NCI-H69 (cell line): Measurements from ENCODE around the gene LZIC.

Source experiments
- DNase-seq: peaks from one replicate; lab custom pipeline; 2025; lab: John Stamatoyannopoulos, UW

The LZIC gene

DNA sequence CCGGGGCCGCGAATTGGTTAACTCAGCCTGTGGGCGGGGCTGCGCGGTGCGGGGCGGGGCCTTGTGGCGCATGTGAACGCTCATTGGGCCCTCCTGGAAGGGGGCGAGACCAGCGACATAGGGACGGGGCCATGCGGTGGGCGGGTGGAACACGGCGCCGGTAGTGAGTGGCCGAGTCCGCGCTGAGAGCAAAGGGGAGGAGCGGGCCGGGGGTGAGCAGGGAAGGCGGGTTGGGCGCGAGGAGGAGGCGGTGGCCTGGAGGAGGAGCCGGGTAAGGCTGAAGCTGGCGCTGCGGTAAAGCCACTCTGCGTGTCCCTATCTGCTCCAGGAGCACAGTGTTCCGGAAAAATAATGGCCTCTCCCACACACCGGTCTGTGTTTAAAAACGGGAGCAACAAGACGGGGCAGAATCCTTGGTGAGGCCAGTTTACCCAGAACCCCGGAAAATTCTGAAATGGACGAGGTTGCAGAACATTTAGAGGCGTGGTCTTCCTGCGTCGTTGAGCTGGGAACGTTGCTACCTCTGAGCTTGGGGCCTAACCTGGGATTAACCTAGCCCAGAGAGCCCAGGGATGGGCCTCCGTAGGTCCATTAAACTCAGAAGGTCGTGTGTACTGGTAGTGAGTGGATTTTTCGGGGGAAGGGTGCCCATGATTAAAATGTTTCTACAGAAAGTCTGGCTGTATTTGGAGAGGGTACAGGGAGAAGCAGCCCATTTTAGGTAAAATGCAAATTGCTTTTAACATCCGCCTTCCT is 32.6 kb downstream of the LZIC start:
- DNase-seq = peak; percentile 97

DNA sequence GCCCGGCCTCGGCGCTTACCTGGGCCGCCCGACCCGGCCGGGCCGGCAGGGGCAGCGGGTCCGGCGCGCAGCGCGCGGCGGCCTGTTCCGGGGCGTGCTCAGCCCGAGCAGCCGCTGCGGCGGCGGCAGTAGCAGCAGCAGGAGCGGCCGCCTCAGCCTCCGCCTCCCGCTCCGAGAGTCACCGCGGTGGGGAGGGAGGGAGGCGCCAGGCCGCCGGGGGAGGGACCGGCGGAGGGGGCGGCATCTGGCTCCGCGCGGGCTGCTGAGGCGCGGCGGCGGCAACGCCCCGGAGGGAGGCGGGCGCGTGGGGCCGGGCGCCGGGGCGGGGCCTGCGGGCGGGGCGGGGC is 33.1 kb downstream of the LZIC start, which contains the start of gene CTNNBIP1:
Gene CTNNBIP1, minus strand, starts transcription at position 194 of the 347 bp plus-strand sequence. CDS start 38,205 bp downstream, outside the sequence.
- no peak for DNase-seq

DNA sequence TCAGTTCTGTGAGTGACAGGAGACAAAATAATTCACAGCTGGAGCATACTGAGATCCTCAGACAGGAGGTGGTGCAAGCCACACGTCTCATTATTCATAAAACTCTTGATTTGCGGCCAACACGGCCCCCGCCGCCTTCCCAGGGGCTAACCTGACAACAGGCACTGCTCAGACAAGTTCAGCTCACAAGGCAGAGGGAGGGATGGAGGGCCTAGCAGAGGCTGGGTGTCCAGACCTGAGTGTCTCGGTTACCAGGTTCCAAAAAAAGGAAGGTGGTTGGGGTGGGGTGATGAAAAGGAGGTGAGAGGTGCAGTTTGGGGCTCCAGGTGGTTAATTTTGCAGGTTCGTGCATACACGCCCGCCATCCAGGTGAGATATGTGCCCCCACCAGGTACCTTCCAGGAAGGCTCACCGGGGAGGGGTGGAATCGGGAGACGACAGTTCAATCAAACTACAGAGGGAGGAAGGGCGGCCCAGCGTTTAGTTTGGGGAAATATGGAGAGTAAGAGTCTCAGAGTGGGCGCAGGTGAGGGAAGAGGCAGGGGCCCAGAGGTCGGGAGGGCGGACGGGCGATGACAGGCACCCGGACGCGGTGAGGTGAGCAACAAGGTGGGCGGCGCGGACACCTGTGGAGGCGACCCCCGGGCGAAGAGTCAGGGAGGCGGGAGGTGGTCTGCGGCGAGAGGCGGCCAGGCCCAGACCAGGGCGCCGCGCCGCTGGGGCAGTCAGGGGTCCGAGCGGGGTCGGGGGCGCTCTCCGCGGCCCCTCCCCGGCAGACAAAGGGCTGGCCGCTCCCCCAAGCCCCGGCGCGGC is 33.8 kb downstream of the LZIC start:
- peak; percentile 60 for DNase-seq

DNA sequence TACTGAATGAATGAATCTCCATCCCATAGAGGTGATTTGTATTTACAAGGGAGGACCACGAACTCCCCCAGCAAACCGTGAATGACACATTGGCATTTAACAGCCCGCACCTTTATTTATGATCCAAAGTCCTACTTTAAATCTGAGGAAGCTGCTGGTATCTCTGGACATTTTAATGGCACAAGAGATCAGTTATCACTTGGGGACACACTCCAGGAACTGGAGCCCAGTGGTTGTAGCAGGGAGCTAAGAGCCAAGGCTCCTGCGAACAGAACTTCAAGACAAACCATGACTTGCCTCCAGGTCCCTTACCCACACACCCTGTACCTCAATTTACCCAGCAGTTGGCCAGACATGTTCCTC is 34.3 kb downstream of the LZIC start:
- no peak for DNase-seq

DNA sequence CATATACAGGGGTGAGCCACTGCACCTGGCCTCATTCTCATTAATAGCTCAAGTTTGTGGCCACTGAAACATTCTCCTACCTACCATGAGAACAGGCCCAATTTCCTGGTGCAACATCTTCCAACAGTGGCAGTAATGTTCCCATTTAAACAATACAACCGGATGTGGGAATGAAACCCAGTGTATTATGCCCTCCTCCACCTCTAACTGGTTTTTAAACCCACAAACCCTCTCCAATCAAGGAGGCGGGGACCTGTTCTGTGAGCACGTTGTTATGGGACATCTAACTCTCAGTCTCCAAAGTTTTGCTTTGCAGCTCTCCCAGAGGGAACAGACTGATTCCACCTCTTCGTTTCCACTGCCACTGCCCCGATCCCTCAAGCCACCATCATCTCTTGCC is 35.8 kb downstream of the LZIC start:
- no peak for DNase-seq

DNA sequence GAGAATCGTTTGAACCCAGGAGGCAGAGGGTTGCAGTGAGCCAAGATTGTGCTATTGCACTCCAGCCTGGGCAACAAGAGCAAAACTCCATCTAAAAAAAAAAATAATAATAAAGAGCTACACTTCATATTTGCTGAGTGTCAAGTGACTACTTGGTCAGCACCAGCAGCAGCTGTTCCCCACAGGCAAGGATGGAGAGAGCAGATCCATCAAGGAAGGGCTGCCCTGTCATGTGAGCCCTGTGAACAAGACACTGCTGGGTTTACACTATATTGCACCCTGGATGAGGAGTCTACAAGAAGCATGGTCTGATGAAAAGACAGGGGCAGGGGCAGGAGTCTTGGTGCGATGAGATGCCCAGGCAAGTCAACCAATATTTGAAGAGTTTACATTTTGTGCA is 36.7 kb downstream of the LZIC start:
- peak; percentile 9 for DNase-seq

DNA sequence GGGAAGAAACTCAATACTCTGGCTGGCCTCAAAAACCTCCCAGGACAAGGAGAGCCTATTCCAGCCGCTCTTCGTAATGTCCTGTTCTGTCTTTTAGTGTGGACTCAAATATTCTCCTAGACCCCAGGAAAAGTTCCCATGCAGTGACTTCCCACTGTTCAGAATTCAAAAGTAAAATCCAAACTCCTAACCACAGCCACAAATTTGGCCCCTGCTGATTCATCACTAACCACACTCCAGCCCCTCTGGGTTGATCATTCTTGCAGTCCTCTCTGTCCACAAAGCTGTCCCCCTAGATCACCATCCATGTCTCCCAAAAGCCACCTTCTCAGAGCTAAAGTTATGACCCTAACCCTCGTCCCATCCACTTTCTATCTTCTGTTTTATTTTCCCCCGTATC is 38.2 kb downstream of the LZIC start:
- no peak for DNase-seq

DNA sequence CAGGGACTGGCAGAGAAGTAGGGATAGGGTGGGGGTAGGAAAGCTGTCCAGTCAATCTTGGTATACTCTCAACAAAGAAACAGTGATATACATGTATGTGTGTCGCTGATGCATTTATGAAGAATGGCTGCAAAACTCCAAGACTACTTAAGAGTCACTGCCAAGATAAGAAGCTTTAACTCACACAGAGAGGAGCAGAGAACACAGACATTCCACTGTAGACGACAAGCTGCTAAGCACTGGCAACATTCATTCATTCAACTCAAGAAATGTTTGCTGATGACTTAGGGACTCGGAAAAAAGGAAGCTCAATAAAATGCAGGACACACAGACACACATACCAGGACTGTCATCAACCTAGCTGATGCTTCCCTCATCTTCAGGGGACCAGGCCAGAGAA is 38.6 kb downstream of the LZIC start:
- DNase-seq = no peak

DNA sequence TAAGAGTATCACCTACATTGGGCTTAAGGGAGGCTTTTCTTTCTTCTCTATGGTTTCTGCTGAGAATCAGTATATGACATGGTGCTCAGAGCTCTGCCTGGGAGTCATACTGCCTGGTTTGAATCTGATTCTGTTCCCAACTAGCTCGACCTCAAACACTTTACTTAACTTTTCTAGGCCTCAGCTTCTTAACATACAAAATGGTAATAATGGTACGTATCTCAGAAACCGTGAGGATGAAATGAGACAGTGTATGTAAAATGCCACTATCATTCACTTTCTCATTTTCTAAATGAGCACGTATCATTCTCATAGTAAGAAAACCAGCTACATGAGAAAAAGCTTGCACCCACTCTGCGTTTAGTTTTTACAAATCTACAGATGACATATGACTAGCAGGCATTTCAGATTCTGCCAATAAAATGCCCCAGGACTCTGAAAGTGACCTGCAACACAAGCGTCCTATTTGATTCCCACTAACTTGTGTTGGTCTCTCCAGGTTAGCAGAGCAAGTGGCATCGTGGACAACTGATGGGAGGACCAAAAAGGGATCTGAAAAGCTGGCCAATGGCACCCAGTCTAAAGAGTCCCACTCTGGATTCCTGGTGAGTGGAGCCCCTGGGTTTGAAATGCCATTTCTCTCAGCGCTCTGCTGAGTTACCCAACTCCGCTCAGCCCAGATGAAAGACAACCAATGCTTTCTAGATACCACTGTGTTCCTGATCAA is 39.2 kb downstream of the LZIC start:
- DNase-seq = no peak

DNA sequence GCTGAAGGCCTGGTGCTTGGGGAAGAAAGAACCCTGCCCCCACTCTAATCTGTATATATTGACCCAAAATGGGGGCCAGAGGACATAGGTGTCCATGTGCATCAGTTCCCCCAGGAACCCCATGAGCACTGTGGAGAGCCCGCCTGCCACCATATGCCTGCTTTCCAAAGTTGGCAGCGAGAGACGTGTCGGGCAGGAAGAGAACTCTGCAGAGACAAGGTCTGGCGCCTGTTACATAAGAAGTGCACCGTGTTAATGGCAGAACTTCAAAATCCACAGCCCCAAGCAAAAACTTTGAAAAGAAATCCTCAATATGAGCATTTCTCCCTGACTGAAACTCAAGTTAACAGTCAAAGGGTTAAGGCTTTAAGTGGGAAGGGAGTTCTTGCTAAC is 41.1 kb downstream of the LZIC start:
- DNase-seq = no peak

DNA sequence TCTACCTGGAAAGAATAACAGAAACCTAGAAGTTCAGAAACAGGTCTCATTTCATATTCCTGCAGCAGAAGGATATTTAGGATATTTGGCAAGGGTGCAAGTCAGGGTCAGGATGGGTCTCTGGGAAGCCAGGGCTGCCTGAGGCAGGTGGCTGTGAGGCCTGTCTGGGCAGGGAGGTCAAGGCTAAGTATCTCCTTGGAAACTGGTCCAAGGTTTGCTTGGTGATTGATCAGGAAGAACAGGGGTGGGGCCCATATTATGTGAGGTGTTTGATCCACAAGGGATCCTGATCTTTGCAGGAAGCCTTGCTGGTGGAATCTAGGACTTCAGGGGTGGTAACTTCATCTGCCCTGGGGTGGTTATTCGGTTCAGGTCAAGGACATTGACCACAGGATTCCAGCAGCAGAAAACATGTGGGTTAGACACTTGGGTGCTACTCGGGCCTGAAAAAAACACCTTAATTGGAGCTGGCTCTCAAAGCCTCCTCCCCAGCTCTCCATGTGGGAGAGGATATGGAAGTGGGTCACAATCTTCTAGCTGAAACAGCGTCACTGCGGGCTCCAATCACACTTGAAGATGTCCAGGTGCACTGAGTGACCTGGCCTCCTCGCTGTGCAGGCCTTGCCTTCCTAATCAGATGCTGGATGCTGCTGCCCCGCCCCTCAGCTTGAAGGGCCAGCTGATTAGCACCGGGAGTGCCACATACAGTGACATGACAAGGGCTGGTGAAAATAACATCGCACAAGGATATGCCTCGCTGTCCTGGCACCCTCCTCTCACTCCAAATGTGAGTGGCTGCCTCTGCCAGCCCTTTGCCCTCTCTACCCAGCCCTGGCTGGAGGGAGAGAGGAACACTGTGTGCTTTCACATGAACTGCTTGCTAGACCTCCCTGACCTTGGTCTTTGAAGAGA is 41.8 kb downstream of the LZIC start:
- DNase-seq = no peak

DNA sequence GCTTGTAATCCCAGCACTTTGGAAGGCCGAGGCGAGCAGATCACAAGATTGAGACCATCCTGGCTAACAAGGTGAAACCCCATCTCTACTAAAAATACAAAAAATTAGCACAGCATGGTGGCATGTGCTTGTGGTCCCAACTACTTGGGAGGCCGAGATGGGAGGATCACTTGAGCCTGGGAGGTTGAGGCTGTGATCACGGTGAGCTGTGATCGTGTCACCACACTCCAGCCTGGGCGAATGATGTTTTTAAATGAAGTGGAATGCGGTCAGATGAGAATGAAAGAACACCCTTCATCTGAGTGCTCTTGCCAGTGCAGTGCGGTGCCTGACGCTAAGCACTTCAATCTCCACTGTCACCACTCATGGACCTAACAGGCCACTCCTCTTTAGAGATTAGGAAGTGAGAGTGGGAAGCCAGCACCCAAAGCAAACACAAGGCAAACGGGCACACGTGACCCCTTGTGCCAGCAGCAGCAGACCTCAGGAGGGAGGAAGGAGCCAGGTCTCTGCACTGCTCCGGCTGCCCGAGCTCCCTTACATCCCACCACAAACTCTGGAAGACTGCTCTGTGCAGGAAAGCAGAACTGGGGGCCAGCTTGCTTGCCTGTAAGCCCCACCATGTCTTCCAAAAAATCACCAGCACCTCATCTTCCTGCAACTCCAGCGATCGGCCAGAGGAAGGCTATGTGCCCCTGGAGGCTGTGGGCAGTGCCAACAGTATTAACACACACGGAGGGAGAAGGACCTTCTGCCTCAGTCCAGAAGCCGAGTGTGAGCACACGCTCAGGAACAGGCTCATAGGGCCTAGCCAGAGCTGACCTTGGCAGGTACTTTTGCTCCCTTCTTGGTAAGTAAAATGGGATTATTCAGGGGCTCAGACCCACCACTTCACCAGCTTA is 42.8 kb downstream of the LZIC start:
- peak; percentile 62 for DNase-seq

DNA sequence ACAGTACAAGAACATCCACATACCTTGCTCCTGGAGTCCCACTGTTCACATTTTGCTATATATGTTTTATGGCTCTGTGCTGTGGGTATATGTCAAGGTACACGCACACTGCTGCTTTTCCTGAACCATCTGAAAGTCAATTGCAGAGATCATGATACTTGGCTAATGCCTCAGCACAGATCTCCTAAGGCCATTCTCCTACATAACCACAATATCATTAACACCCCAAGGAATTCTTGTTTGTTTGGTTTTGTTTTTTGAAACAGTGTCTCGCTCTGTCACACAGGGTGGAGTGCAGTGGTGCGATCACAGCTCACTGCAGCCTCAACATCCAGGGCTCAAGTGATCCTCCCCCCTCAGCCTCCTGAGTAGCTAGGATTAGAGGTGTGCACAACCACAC is 49.1 kb downstream of the LZIC start:
- no peak for DNase-seq

DNA sequence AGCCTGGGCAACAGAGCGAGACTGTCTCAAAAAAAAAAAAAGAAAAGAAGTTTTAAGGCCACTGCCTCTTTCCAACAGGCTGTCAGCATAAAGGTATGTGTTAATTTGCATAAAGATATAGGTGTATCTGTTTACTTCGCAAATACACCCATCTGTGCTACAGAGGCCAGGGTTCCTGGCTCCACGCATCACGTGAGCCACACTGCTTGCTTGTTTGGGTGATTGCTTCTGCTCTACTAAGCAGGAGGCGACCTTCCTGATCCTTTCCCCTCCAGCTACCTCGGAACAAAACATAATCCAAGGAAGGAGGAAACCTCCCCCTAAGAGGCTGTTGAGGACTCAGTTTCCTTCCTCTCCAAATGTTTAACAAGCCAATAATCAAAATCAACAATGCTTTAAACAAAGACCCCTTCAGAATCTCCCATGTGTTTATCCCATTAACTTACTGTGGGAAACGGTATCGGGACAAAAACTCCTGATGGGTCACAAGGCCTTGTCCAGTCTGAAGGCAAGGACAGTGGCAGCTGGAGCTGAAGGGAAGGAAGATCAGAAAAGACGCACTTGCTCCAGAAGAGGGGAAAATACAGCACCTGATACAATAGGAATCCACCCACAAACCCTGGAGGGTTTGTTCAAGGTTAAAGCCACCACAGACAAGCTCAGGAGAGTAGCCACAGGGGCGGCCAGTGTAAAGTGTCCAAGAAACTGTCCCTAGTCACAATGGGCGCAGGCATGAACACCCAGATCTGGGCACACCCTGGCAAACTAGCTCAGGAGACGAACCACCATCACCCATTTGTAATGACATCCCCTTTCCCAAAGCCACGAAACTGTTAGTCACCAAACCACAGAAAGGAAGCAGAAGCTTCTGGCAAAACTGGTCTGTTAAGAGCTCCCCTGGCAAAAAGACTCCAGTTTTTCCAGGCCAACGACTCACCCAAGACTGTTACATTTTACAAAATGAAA is 50.3 kb downstream of the LZIC start:
- peak; percentile 88 for DNase-seq

DNA sequence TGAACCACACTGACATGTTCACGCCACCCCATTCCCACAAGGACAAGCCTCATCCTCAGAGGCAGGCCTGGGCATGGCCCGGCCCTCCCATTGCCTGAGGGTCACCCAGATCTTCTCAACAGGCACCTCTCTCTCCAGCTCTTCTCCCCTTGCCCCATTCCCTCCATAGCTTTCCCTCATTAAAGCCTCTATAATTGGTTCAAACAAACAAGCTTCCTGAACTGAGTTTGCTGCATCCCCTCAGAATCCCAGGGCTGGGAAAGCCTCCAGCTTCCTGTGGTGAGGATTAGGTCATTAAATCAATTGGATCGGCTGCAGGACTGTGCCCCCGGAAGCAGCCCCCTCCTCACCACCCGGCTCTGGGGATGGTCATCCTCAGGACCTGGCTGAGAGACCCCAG is 52.0 kb downstream of the LZIC start:
- DNase-seq = peak; percentile 91

DNA sequence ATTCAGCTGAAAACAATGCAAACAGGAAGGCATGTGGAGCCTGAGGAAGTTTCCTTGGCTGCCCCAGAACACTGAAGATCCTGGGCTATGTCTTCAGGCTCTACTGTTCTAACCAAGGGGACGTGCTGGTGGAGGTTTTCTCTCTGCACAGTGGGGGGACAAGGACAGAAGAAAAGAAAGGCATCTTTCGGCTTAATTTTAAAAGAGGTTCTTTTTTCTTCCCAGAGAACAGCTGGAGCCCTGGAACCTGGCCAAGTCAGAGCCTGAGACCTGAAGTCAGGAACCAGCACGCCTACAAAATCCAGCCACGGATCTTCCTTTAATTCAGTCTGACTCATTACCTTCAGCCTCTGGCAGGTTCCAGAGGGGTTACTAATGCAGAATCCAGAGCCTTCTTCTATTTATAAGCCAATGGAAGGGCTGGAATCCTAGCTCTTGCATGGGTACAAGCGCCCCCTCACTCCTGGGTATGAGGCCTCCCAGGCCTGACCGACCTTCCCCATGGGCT is 52.9 kb downstream of the LZIC start:
- DNase-seq = peak; percentile 80

DNA sequence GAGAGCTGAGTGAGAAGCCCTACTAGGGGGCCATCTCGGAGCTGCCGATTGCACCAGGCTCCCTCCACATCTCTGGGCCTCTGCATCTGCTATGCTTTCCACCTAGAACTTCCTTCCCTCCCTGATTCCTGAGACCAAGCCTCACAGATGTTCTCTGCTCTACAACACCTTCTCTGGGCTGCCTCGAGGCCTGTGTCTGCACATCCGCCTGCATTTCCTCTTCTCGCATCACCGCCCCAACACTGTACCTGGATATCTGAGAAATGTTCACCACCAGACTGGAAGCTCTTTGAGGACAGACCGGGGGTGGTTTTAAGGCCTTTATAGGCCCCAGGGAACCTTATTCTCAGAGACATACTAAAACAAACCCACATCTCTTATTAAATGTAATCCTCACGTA is 53.8 kb downstream of the LZIC start:
- DNase-seq = no peak

DNA sequence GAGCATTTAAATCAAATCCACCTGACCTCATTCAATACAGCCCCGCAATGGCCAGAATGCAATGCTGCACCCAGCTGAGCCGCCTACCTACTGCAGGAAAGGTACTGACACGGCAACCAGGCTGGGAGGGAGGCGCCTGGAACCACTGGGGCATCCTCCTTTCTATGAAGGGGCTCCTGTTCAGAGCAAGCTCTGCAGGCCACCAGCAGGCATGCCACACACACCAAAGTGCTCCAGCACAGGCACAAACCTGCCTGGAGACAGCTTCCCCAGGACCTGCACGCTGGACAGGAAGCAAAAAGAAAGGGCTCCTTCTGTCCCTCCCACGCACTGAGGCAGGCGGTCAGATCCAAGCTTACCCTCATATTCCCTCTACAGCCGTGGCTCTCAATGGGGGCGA is 54.3 kb downstream of the LZIC start:
- DNase-seq = no peak

DNA sequence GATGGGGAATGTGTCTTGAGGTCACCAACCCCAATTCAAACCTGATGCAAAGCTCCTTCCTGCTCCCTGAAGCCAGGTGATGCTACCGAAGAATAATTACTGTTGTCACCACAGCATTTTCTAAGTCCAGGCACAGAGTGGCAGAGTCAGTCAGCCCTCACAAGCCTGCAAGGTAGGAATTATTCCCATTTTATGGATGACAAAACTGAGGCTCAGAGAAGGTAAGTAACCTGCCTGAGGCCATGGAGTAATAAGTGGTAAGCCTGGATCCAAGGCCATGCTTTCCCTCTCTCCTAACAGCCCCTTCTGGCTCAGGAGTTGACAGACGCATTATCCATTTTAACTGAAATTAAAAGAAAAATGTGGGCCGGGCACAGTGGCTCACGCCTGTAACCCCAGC is 56.1 kb downstream of the LZIC start:
- DNase-seq = no peak
